WTC11 (cell line): ENCODE data around the gene HTRA1. TPM values are rescaled to one million over a fixed set of nuclear protein-coding genes. Genes with fewer than 3 reads are reported as not detected.

Experiments
- ATAC-seq: fragments of 200-7000 bp; cut with Tn5 transposase; 2 replicates; pipeline ENCODE4 v1.10.0; 2021; ENCODE audit warnings: mild to moderate bottlenecking, moderate library complexity
- CTCF ChIA-PET: fragments of 300-600 bp; sonication (Branson Sonifier 250); formaldehyde crosslinking; loops from one replicate; lab custom pipeline; 2021; ENCODE audit warnings: antibody characterized with exemption; lab: Charles Lee
- POLR2A ChIA-PET: fragments of 350-600 bp; sonication (Branson Sonifier 250); formaldehyde crosslinking; loops from one replicate; lab custom pipeline; 2021; ENCODE audit warnings: antibody characterized with exemption; lab: Charles Lee
- DNase-seq: peaks from one replicate; pipeline ENCODE4 v3.0.0; 2021; ENCODE audit warnings: low spot score
- H3K27ac Mint-ChIP-seq: 2 replicates; pipeline ENCODE4 v1.8.0; 2021; ENCODE audit warnings: mixed read lengths
- H3K27me3 Mint-ChIP-seq: 2 replicates; pipeline ENCODE4 v1.8.0; 2021; ENCODE audit warnings: low read depth, mild to moderate bottlenecking, moderate library complexity, mixed read lengths
- H3K36me3 Mint-ChIP-seq: 2 replicates; pipeline ENCODE4 v1.8.0; 2021; ENCODE audit warnings: mixed read lengths
- H3K4me1 Mint-ChIP-seq: 2 replicates; pipeline ENCODE4 v1.8.0; 2022; ENCODE audit warnings: mixed read lengths
- H3K4me3 Mint-ChIP-seq: 2 replicates; pipeline ENCODE4 v1.8.0; 2021; ENCODE audit warnings: mild to moderate bottlenecking, moderate library complexity, mixed read lengths
- H3K9me3 Mint-ChIP-seq: 2 replicates; pipeline ENCODE4 v1.8.0; 2021; ENCODE audit warnings: mixed read lengths
- ATF3 ChIP-seq: sonication (generic); formaldehyde crosslinking; conservative IDR thresholded peaks from 2 replicates; pipeline ENCODE4 v1.8.1; 2022; ENCODE audit warnings: mild to moderate bottlenecking, missing genetic modification reagents
- CREB1 ChIP-seq: sonication (generic); formaldehyde crosslinking; IDR thresholded peaks from 2 replicates; pipeline ENCODE4 v1.8.0; 2023; ENCODE audit warnings: mild to moderate bottlenecking, missing genetic modification reagents
- CREM ChIP-seq: sonication (generic); formaldehyde crosslinking; IDR thresholded peaks from 2 replicates; pipeline ENCODE4 v1.8.1; 2022; ENCODE audit warnings: mild to moderate bottlenecking, missing genetic modification reagents, moderate library complexity
- CTCF ChIP-seq: fragments of 200-600 bp; IDR thresholded peaks from 2 replicates; pipeline ENCODE4 v1.8.0; 2022; ENCODE audit warnings: antibody characterized with exemption
- E2F5 ChIP-seq: sonication (generic); formaldehyde crosslinking; IDR thresholded peaks from 2 replicates; pipeline ENCODE4 v1.8.1; 2022; ENCODE audit warnings: mild to moderate bottlenecking, moderate library complexity, missing genetic modification reagents
- ESRRA ChIP-seq: sonication (generic); formaldehyde crosslinking; IDR thresholded peaks from 2 replicates; pipeline ENCODE4 v1.8.1; 2022; ENCODE audit warnings: mild to moderate bottlenecking, missing genetic modification reagents, borderline replicate concordance
- FOXP4 ChIP-seq: sonication (generic); formaldehyde crosslinking; IDR thresholded peaks from 2 replicates; pipeline ENCODE4 v1.8.0; 2022; ENCODE audit warnings: mild to moderate bottlenecking, missing genetic modification reagents
- GRHL2 ChIP-seq: fragments of 250-450 bp; sonication (Bioruptor Pico); IDR thresholded peaks from 2 replicates; pipeline ENCODE4 v1.8.0; 2022; ENCODE audit warnings: mild to moderate bottlenecking, moderate library complexity; ENCODE audit not compliant: insufficient replicate concordance, severe bottlenecking
- JAZF1 ChIP-seq: fragments of 250-450 bp; sonication (Bioruptor Pico); IDR thresholded peaks from 2 replicates; pipeline ENCODE4 v1.9.0; 2021; ENCODE audit warnings: moderate library complexity, mild to moderate bottlenecking, inconsistent platforms
- KAT7 ChIP-seq: sonication (generic); formaldehyde crosslinking; IDR thresholded peaks from 2 replicates; pipeline ENCODE4 v1.8.1; 2023; ENCODE audit warnings: missing genetic modification reagents, mild to moderate bottlenecking, borderline replicate concordance
- MAX ChIP-seq: sonication (generic); formaldehyde crosslinking; IDR thresholded peaks from 2 replicates; pipeline ENCODE4 v1.8.0; 2022; ENCODE audit warnings: mild to moderate bottlenecking, missing genetic modification reagents
- PRDM15 ChIP-seq: sonication (generic); formaldehyde crosslinking; IDR thresholded peaks from 2 replicates; pipeline ENCODE4 v1.8.0; 2022; ENCODE audit warnings: missing genetic modification reagents
- PREB ChIP-seq: sonication (generic); formaldehyde crosslinking; IDR thresholded peaks from 2 replicates; pipeline ENCODE4 v1.8.1; 2022; ENCODE audit warnings: mild to moderate bottlenecking, missing genetic modification reagents, moderate library complexity, borderline replicate concordance
- PRRX2 ChIP-seq: fragments of 250-450 bp; sonication (Bioruptor Pico); IDR thresholded peaks from 2 replicates; pipeline ENCODE4 v1.8.0; 2021; ENCODE audit warnings: mild to moderate bottlenecking
- TCF7 ChIP-seq: sonication (generic); formaldehyde crosslinking; IDR thresholded peaks from 2 replicates; pipeline ENCODE4 v1.8.0; 2022; ENCODE audit warnings: mild to moderate bottlenecking, low read depth, missing genetic modification reagents, moderate library complexity
- TEAD1 ChIP-seq: sonication (generic); formaldehyde crosslinking; IDR thresholded peaks from 2 replicates; pipeline ENCODE4 v1.8.0; 2022; ENCODE audit warnings: mild to moderate bottlenecking, missing genetic modification reagents
- ZNF263 ChIP-seq: sonication (generic); formaldehyde crosslinking; IDR thresholded peaks from 2 replicates; pipeline ENCODE4 v1.8.1; 2022; ENCODE audit warnings: low read depth, mild to moderate bottlenecking, moderate library complexity, missing genetic modification reagents
- ZNF512 ChIP-seq: sonication (generic); formaldehyde crosslinking; IDR thresholded peaks from 2 replicates; pipeline ENCODE4 v1.8.1; 2022; ENCODE audit warnings: missing genetic modification reagents, borderline replicate concordance
- total RNA-seq: library from RNA; stranded (reverse); gene quantifications from 3 replicates; pipeline ENCODE4 v1.2.3, GENCODE V29; 2021

Gene HTRA1
- total RNA-seq, 1 experiment from 2014 or later = 18.3 TPM

- TF ChIP-seq ZNF512 (CRISPR knock-in tag) (no peak), E2F5 (CRISPR knock-in tag) (no peak), CREM (CRISPR knock-in tag) (no peak), TEAD1 (CRISPR knock-in tag) (no peak), TCF7 (CRISPR knock-in tag) (no peak), KAT7 (no peak), ZNF263 (CRISPR knock-in tag) (no peak), FOXP4 (CRISPR knock-in tag) (no peak), CTCF (no peak), PRRX2 (CRISPR knock-in tag) (no peak), PREB (CRISPR knock-in tag) (no peak), ATF3 (CRISPR knock-in tag) (no peak), CREB1 (no peak), MAX (CRISPR knock-in tag) (no peak), GRHL2 (CRISPR knock-in tag) (no peak), PRDM15 (CRISPR knock-in tag) (no peak), JAZF1 (no peak), ESRRA (CRISPR knock-in tag) (no peak)
- no peak overlapping the region for H3K4me3 Mint-ChIP-seq
- H3K9me3 Mint-ChIP-seq = peaks cover under 1% of the 10 kb centered on the region; the same call in 1 of the 2 replicates
- peaks cover 38% of the 10 kb centered on the region for H3K27me3 Mint-ChIP-seq
- ATAC-seq = no peak
- ChIA-PET POLR2A (no interaction called here), CTCF (no interaction called here)
- no peaks in the 10 kb centered on the region for H3K36me3 Mint-ChIP-seq
- peaks cover 25% of the 10 kb centered on the region for H3K4me1 Mint-ChIP-seq
- DNase-seq = no peak
- no peak overlapping the region for H3K27ac Mint-ChIP-seq
Measured at GRCh38 chr10:122457934-122458333, 3.4 kb upstream of the HTRA1 start.
